Endothelial cell (in vitro differentiated cells): ENCODE results near the gene RAD18. TPM values are rescaled to one million over a fixed set of nuclear protein-coding genes. Genes with fewer than 3 reads are reported as not detected.

Experiments used
- DNase-seq: peaks from one replicate; pipeline ENCODE4 v3.0.0; 2021; ENCODE audit warnings: low spot score
- H3K27ac Mint-ChIP-seq: one replicate; pipeline ENCODE4 v1.8.0; 2021; ENCODE audit warnings: mixed read lengths, inconsistent platforms; ENCODE audit not compliant: unreplicated experiment
- H3K27me3 Mint-ChIP-seq: one replicate; pipeline ENCODE4 v1.8.0; 2021; ENCODE audit warnings: mild to moderate bottlenecking, moderate library complexity, mixed read lengths, inconsistent platforms; ENCODE audit not compliant: unreplicated experiment
- H3K36me3 Mint-ChIP-seq: one replicate; pipeline ENCODE4 v1.8.0; 2021; ENCODE audit warnings: mild to moderate bottlenecking, low read depth, mixed read lengths, inconsistent platforms; ENCODE audit not compliant: unreplicated experiment
- H3K4me1 Mint-ChIP-seq: one replicate; pipeline ENCODE4 v1.8.0; 2021; ENCODE audit warnings: mild to moderate bottlenecking, mixed read lengths, inconsistent platforms; ENCODE audit not compliant: unreplicated experiment
- H3K4me3 Mint-ChIP-seq: one replicate; pipeline ENCODE4 v1.8.0; 2021; ENCODE audit warnings: mild to moderate bottlenecking, mixed read lengths, inconsistent platforms; ENCODE audit not compliant: unreplicated experiment
- H3K9me3 Mint-ChIP-seq: one replicate; pipeline ENCODE4 v1.8.0; 2021; ENCODE audit warnings: mixed read lengths, inconsistent platforms; ENCODE audit not compliant: unreplicated experiment
- CTCF ChIP-seq: fragments of 200-600 bp; sonication (generic); IDR thresholded peaks from one replicate; pipeline ENCODE4 v1.5.0; 2021; ENCODE audit warnings: antibody characterized with exemption; ENCODE audit not compliant: unreplicated experiment
- total RNA-seq: library from RNA; stranded (reverse); fragmentation: NEBNext Ultra II Directional; extraction: Animal tissue kit (Norgen Biotek cat#: 25700); gene quantifications from one replicate; pipeline ENCODE4 v1.2.1, GENCODE V29; 2021; ENCODE audit not compliant: unreplicated experiment

RAD18 gene
- total RNA-seq, 1 donor from 2014 or later = 12.2 TPM

GRCh38 chr3:8990266-8991215 is 27.3 kb upstream of the RAD18 start:
- TF ChIP-seq CTCF = no peak
- Mint-ChIP-seq H3K27ac (no peak overlapping the region), H3K36me3 (no peaks in the 10 kb centered on the region), H3K27me3 (peaks cover 7% of the 10 kb centered on the region), H3K9me3 (no peaks in the 10 kb centered on the region), H3K4me1 (no peaks in the 10 kb centered on the region), H3K4me3 (no peak overlapping the region)
- DNase-seq = no peak

- Mint-ChIP-seq H3K36me3 (no peaks in the 10 kb centered on the region), H3K9me3 (no peaks in the 10 kb centered on the region), H3K4me3 (no peak overlapping the region), H3K4me1 (no peaks in the 10 kb centered on the region), H3K27me3 (peaks cover 5% of the 10 kb centered on the region), H3K27ac (no peak overlapping the region)
- no peak for DNase-seq
- TF ChIP-seq CTCF = no peak
Observed at GRCh38 chr3:8988791-8989558, 25.7 kb upstream of the RAD18 start.

GRCh38 chr3:8988384-8988655 is 25.0 kb upstream of the RAD18 start:
- Mint-ChIP-seq H3K27me3 (peaks cover 4% of the 10 kb centered on the region), H3K36me3 (no peaks in the 10 kb centered on the region), H3K4me1 (no peaks in the 10 kb centered on the region), H3K27ac (no peak overlapping the region), H3K4me3 (no peak overlapping the region), H3K9me3 (no peaks in the 10 kb centered on the region)
- TF ChIP-seq CTCF = no peak
- no peak for DNase-seq

GRCh38 chr3:8987645-8988383 is 24.5 kb upstream of the RAD18 start:
- peak; percentile 79 for DNase-seq
- no peaks in the 10 kb centered on the region for H3K4me1 Mint-ChIP-seq
- TF ChIP-seq CTCF = peak; percentile 85
- H3K4me3 Mint-ChIP-seq = no peak overlapping the region
- no peaks in the 10 kb centered on the region for H3K9me3 Mint-ChIP-seq
- peaks cover 3% of the 10 kb centered on the region for H3K27me3 Mint-ChIP-seq
- H3K27ac Mint-ChIP-seq = peak overlapping the region; percentile 57
- H3K36me3 Mint-ChIP-seq = no peaks in the 10 kb centered on the region
